ENCODE results near the gene PDCD6IP.
"Not testable (repeated sequence)": the region's sequence is repeated elsewhere in the genome, so short reads cannot be mapped to it uniquely, and the experiment has no call there.

GRCh38 chr3:33837182-33837581 lies 38.8 kb downstream of the PDCD6IP start:
- not testable (repeated sequence) for TF ChIP-seq CTCF (IDR thresholded peaks at IDR 0.05; ENCODE audit: poor library complexity, severe bottlenecking); POLR2AphosphoS5 (IDR thresholded peaks at IDR 0.05)
